CD4-positive, alpha-beta T cell treated with Interleukin-4 for 4 hours (primary cell): ENCODE data around the gene MTMR12.

Source experiments
- DNase-seq: peaks from one replicate; pipeline ENCODE4 v3.0.0-alpha.2; 2020

Gene MTMR12

GRCh38 chr5:32187675-32188074, 125.1 kb downstream of the MTMR12 start:
- DNase-seq, result no peak

- no peak for DNase-seq
Observed at GRCh38 chr5:32182463-32183063, 130.2 kb downstream of the MTMR12 start.
